Psoas muscle (tissue), 8 donors: ENCODE measurements around the gene ANKRD6. TPM values are rescaled to one million over a fixed set of nuclear protein-coding genes. Genes with fewer than 3 reads are reported as not detected.

Experiments used
- ATAC-seq, 4 donors: fragments of 200-7000 bp; cut with Tn5 transposase; one replicate each; pipeline ENCODE4 v1.9.1; 2020; ENCODE audit warnings: moderate library complexity in 3 of 4, mild to moderate bottlenecking in 2 of 4
- DNase-seq, 2 donors: peaks; one replicate each; pipeline ENCODE4 v3.0.0-alpha.2; 2020
- H3K27ac ChIP-seq: fragments of 200-600 bp; one replicate; pipeline ENCODE4 v1.8.0; 2022
- H3K27me3 ChIP-seq, 3 donors: fragments of 200-600 bp in 1 of 3; one replicate each; pipeline versions ENCODE4 v1.6.1 to v1.8.0; 2013 to 2022; ENCODE audit warnings: low read length in 2 of 3, mild to moderate bottlenecking in 2 of 3, moderate library complexity in 1 of 3; ENCODE audit not compliant: insufficient read depth in 3 of 3
- H3K36me3 ChIP-seq, 2 donors: fragments of 200-600 bp in 1 of 2; one replicate each; pipeline versions ENCODE4 v1.6.1 to v1.8.0; 2013 to 2022; ENCODE audit warnings: low read depth in 1 of 2, mild to moderate bottlenecking in 1 of 2, moderate library complexity in 1 of 2; ENCODE audit not compliant: insufficient read depth in 1 of 2
- H3K4me1 ChIP-seq: fragments of 200-600 bp; one replicate; pipeline ENCODE4 v1.8.0; 2022
- H3K4me3 ChIP-seq: fragments of 200-600 bp; one replicate; pipeline ENCODE4 v1.8.0; 2022; ENCODE audit warnings: mild to moderate bottlenecking
- H3K9me3 ChIP-seq: fragments of 200-600 bp; one replicate; pipeline ENCODE4 v1.8.0; 2022
- CTCF ChIP-seq: fragments of 200-600 bp; IDR thresholded peaks from one replicate; pipeline ENCODE4 v1.8.0; 2022; ENCODE audit warnings: antibody characterized with exemption
- WGBS, 3 donors: extraction: QIAGEN DNeasy Blood & Tissue Kit; methylation state at CpG; one replicate each; pipeline versions ENCODE4 v1.1.6 to v1.1.7; 2013; 5-methylcytosine and 5-hydroxymethylcytosine counted together
- intact Hi-C, 2 donors: fragments of 100-400 bp; cut with DNase I; formaldehyde crosslinking; loops; one replicate each; pipeline versions ENCODE4 v1.11.0 to v1.14.2; 2022
- polyA plus RNA-seq, 3 donors: library from polyadenylated mRNA; stranded (reverse); fragments of 200-250 nt; gene quantifications; one replicate each; pipeline ENCODE4 v1.2.3, GENCODE V29; 2013
- total RNA-seq, 4 donors: library from RNA; stranded (reverse); fragmentation: NEBNext Ultra II Directional in 2 of 4; extraction: Animal tissue kit (Norgen Biotek cat#: 25700) in 2 of 4; gene quantifications; one replicate each; pipeline versions ENCODE4 v1.2.1 to v1.2.4, GENCODE V29; 2021 to 2023
- donor health status: healthy with polysubstance abuse.
- donor health status: DM: no; HTN: no; CAD: no; lungs with moderate emphysema.
- donor health status: Bipolar disorder and iron deficiency.
- donor health status: healthy.
- donor health status: DM: yes; HTN: yes; CAD: no.
- donor health status: DM: no; HTN: no; CAD: no.
- donor health status: DM: no; HTN: no; CAD: no.
- donor health status: DM: yes; HTN: yes; CAD: no.

The ANKRD6 gene
- total and polyA plus RNA-seq, 7 donors = 1.2 to 9.0 (median 2.4) TPM

GRCh38 chr6:89438248-89438647 is 5.3 kb downstream of the ANKRD6 start:
- H3K4me3 ChIP-seq = no peak overlapping the region
- TF ChIP-seq CTCF = no peak
- H3K36me3 ChIP-seq = no peaks in the 10 kb centered on the region
- 63 to 70% (median 67%) methylated on average over 1 of the region's 1 CpG for WGBS, 3 donors
- intact Hi-C loops = no loop called here
- H3K27me3 ChIP-seq = no peaks in the 10 kb centered on the region
- no peak for ATAC-seq
- no peaks in the 10 kb centered on the region for H3K9me3 ChIP-seq
- no peak overlapping the region for H3K27ac ChIP-seq
- no peaks in the 10 kb centered on the region for H3K4me1 ChIP-seq
- DNase-seq = no peak

- no peak for TF ChIP-seq CTCF
- H3K4me3 ChIP-seq = no peak overlapping the region
- ATAC-seq (no peak), DNase-seq (no peak)
- H3K36me3 ChIP-seq = no peaks in the 10 kb centered on the region
- no peak overlapping the region for H3K27ac ChIP-seq
- no peaks in the 10 kb centered on the region for H3K4me1 ChIP-seq
- intact Hi-C loops = no loop called here
- no peaks in the 10 kb centered on the region for H3K27me3 ChIP-seq
- H3K9me3 ChIP-seq = no peaks in the 10 kb centered on the region
- WGBS, 3 donors = 96 to 99% (median 98%) methylated on average over 2 of the region's 2 CpGs
Observed at GRCh38 chr6:89439014-89439413, 6.1 kb downstream of the ANKRD6 start.

GRCh38 chr6:89440200-89440599 is 7.2 kb downstream of the ANKRD6 start:
- WGBS, 3 donors = 93 to 98% (median 95%) methylated on average over 3 of the region's 3 CpGs
- Histone ChIP-seq H3K27ac (no peak overlapping the region), H3K27me3 (no peaks in the 10 kb centered on the region), H3K9me3 (no peaks in the 10 kb centered on the region), H3K4me1 (no peaks in the 10 kb centered on the region), H3K36me3 (no peaks in the 10 kb centered on the region), H3K4me3 (no peak overlapping the region)
- DNase-seq (no peak), ATAC-seq (no peak)
- intact Hi-C loops = no loop called here
- no peak for TF ChIP-seq CTCF

- Histone ChIP-seq H3K4me1 (no peaks in the 10 kb centered on the region), H3K27me3 (no peaks in the 10 kb centered on the region), H3K27ac (no peak overlapping the region), H3K4me3 (no peak overlapping the region), H3K9me3 (no peaks in the 10 kb centered on the region), H3K36me3 (no peaks in the 10 kb centered on the region)
- intact Hi-C loops = no loop called here
- DNase-seq (no peak), ATAC-seq (no peak)
- TF ChIP-seq CTCF = no peak
- 84 to 88% (median 88%) methylated on average over 5 of the region's 5 CpGs for WGBS, 3 donors
Observed at GRCh38 chr6:89443658-89444057, 10.7 kb downstream of the ANKRD6 start.

- intact Hi-C loops = no loop called here
- WGBS, 3 donors = 24 to 37% (median 26%) methylated on average over 1 of the region's 1 CpG
Observed at GRCh38 chr6:89449193-89449592, 16.2 kb downstream of the ANKRD6 start.

More at GRCh38 chr6:89449193-89449592, 16.2 kb downstream of the ANKRD6 start:
- H3K4me1 ChIP-seq = no peaks in the 10 kb centered on the region
- no peak for ATAC-seq
- no peak overlapping the region for H3K27ac ChIP-seq
- no peak for TF ChIP-seq CTCF
- no peaks in the 10 kb centered on the region for H3K9me3 ChIP-seq
- no peaks in the 10 kb centered on the region for H3K36me3 ChIP-seq
- H3K27me3 ChIP-seq = no peaks in the 10 kb centered on the region
- no peak overlapping the region for H3K4me3 ChIP-seq
- DNase-seq = no peak
